Liver (tissue), 9 donors: Measurements from ENCODE around the gene SLC25A33. TPM values are rescaled to one million over a fixed set of nuclear protein-coding genes. Genes with fewer than 3 reads are reported as not detected.
"Not testable (repeated sequence)": the region's sequence is repeated elsewhere in the genome, so short reads cannot be mapped to it uniquely, and the experiment has no call there.

ENCODE experiments used
- DNase-seq: peaks from one replicate; pipeline ENCODE4 v3.0.0-alpha.2; 2017; ENCODE audit warnings: low spot score
- H3K27ac ChIP-seq, 2 donors: one replicate each; pipeline ENCODE4 v1.7.0; 2013; ENCODE audit warnings: inconsistent platforms in 2 of 2, low read length in 2 of 2, control low read depth in 1 of 2, low read depth in 1 of 2, mild to moderate bottlenecking in 1 of 2
- H3K27me3 ChIP-seq, 4 donors: one replicate each; pipeline versions ENCODE4 v1.6.1 to v1.7.0; 2013; ENCODE audit warnings: low read length in 3 of 4, inconsistent platforms in 1 of 4, mild to moderate bottlenecking in 1 of 4, moderate library complexity in 1 of 4; ENCODE audit not compliant: control insufficient read depth in 4 of 4, insufficient read depth in 4 of 4
- H3K36me3 ChIP-seq, 4 donors: one replicate each; pipeline versions ENCODE4 v1.6.1 to v1.7.0; 2013; ENCODE audit warnings: low read length in 3 of 4, mild to moderate bottlenecking in 3 of 4, low read depth in 1 of 4, moderate library complexity in 1 of 4; ENCODE audit not compliant: control insufficient read depth in 4 of 4, insufficient read depth in 3 of 4
- H3K4me1 ChIP-seq, 4 donors: one replicate each; pipeline versions ENCODE4 v1.6.1 to v1.7.0; 2013; ENCODE audit warnings: low read length in 3 of 4, mild to moderate bottlenecking in 3 of 4, moderate library complexity in 1 of 4; ENCODE audit not compliant: control insufficient read depth in 4 of 4, insufficient read depth in 4 of 4
- H3K4me3 ChIP-seq, 3 donors: one replicate each; pipeline versions ENCODE4 v1.6.1 to v1.7.0; 2013; ENCODE audit warnings: low read length in 3 of 3, control low read depth in 1 of 3, low read depth in 1 of 3, mild to moderate bottlenecking in 1 of 3
- H3K9ac ChIP-seq, 2 donors: one replicate each; pipeline ENCODE4 v1.7.0; 2013; ENCODE audit warnings: low read length in 2 of 2, mild to moderate bottlenecking in 2 of 2, moderate library complexity in 2 of 2, control low read depth in 1 of 2, low read depth in 1 of 2
- H3K9me3 ChIP-seq, 4 donors: one replicate each; pipeline versions ENCODE4 v1.6.1 to v1.7.0; 2013; ENCODE audit warnings: low read length in 3 of 4; ENCODE audit not compliant: control insufficient read depth in 4 of 4
- EGR1 ChIP-seq, 2 donors: IDR thresholded peaks; 2 replicates each; pipeline ENCODE4 v1.6.1; 2016 to 2018; ENCODE audit warnings: antibody characterized with exemption in 2 of 2, low read depth in 2 of 2
- FOXA1 ChIP-seq: IDR thresholded peaks from 2 replicates; pipeline ENCODE4 v1.6.1; 2016; ENCODE audit warnings: antibody characterized with exemption
- FOXA2 ChIP-seq: IDR thresholded peaks from 2 replicates; pipeline ENCODE4 v1.6.1; 2016; ENCODE audit warnings: antibody characterized with exemption
- GABPA ChIP-seq, 2 donors: IDR thresholded peaks in 1 of 2; conservative IDR thresholded peaks in 1 of 2; 2 replicates each; pipeline ENCODE4 v1.6.1; 2016; ENCODE audit warnings: antibody characterized with exemption in 2 of 2, mild to moderate bottlenecking in 1 of 2, moderate library complexity in 1 of 2
- HNF4A ChIP-seq, 2 donors: conservative IDR thresholded peaks; 2 replicates each; pipeline ENCODE4 v1.6.1; 2016; ENCODE audit warnings: antibody characterized with exemption in 2 of 2, mild to moderate bottlenecking in 2 of 2
- HNF4G ChIP-seq: IDR thresholded peaks from 2 replicates; pipeline ENCODE4 v1.6.1; 2016; ENCODE audit warnings: antibody characterized with exemption
- JUND ChIP-seq, 2 donors: IDR thresholded peaks; 2 replicates each; pipeline ENCODE4 v1.6.1; 2016; ENCODE audit warnings: antibody characterized with exemption in 2 of 2
- MAX ChIP-seq: IDR thresholded peaks from 2 replicates; pipeline ENCODE4 v1.6.1; 2016; ENCODE audit warnings: antibody characterized with exemption
- RAD21 ChIP-seq, 2 donors: IDR thresholded peaks; 2 replicates each; pipeline ENCODE4 v1.6.1; 2016; ENCODE audit warnings: antibody characterized with exemption in 2 of 2, mild to moderate bottlenecking in 2 of 2
- RXRA ChIP-seq, 2 donors: IDR thresholded peaks; 2 replicates each; pipeline ENCODE4 v1.6.1; 2017 to 2018; ENCODE audit warnings: antibody characterized with exemption in 2 of 2, mild to moderate bottlenecking in 1 of 2
- SP1 ChIP-seq: IDR thresholded peaks from 2 replicates; pipeline ENCODE4 v1.6.1; 2018; ENCODE audit warnings: antibody characterized with exemption, mild to moderate bottlenecking
- YY1 ChIP-seq: IDR thresholded peaks from 2 replicates; pipeline ENCODE4 v1.6.1; 2016; ENCODE audit warnings: antibody characterized with exemption, mild to moderate bottlenecking
- WGBS: extraction: QIAGEN DNeasy Blood & Tissue Kit; methylation state at CpG from one replicate; pipeline ENCODE4 v1.1.7; 2013; 5-methylcytosine and 5-hydroxymethylcytosine counted together
- polyA plus RNA-seq, 2 donors: library from polyadenylated mRNA; stranded (reverse) in 1 of 2; unstranded in 1 of 2; fragments of 200-250 nt in 1 of 2; fragments of >200 nt in 1 of 2; fragmentation: Nextera tagmentation in 1 of 2; extraction: Ambion mirVana in 1 of 2; gene quantifications; one replicate each; pipeline versions ENCODE4 v1.2.1 to v1.2.3, GENCODE V29; 2013 to 2015
- total RNA-seq, 2 donors: library from RNA; depleted of rRNA; stranded (reverse); fragments of >200 nt; gene quantifications; one replicate each; pipeline ENCODE4 v1.2.3, GENCODE V29; 2014
- TF ChIP-seq, protein P1 (sequence below): IDR thresholded peaks from 2 replicates; pipeline ENCODE4 v1.6.1; 2016; ENCODE audit warnings: antibody characterized with exemption
- TF ChIP-seq, protein P2 (sequence below): IDR thresholded peaks from 2 replicates; pipeline ENCODE4 v1.6.1; 2016; ENCODE audit warnings: antibody characterized with exemption
- TF ChIP-seq, protein P3 (sequence below): fragments of 150-350 bp; IDR thresholded peaks from 2 replicates; pipeline ENCODE4 v1.5.1; 2017; ENCODE audit warnings: improper control_type of control experiment, low read depth, low read length; ENCODE audit not compliant: missing input control
- TF ChIP-seq, protein P4 (sequence below): IDR thresholded peaks from 2 replicates; pipeline ENCODE4 v1.6.1; 2016; ENCODE audit warnings: antibody characterized with exemption, mild to moderate bottlenecking
- donor health status: healthy.
- donor health status: healthy.
- donor health status: healthy.
- donor health status: healthy.
- donor health status: healthy.

SLC25A33 gene
- total and polyA plus RNA-seq, 4 donors: 6.9 to 19.1 (median 10.7) TPM

- no peak for TF ChIP-seq HNF4G
Observed at GRCh38 chr1:9510130-9510529, 29.1 kb upstream of the SLC25A33 start (continued).

DNA sequence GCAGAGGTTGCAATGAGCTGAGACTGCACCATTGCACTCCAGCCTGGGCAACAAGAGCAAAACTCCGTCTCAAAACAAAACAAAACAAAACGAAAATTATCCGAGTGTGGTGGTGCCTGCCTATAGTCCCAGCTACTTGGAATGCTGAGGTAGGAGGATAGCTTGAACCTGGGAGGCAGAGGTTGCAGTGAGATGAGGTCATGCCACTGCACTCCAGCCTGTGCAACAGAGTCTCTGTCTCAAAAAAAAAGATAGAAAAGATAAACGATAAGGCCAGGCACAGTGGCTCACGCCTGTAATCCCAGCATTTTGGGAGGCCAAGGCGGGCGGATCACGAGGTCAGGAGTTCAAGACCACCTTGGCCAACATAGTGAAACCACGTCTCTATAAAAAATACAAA lies 23.7 kb upstream of the SLC25A33 start:
- H3K27me3 ChIP-seq, H3K4me3 ChIP-seq, H3K36me3 ChIP-seq, DNase-seq, H3K27ac ChIP-seq, H3K9me3 ChIP-seq, H3K9ac ChIP-seq: not testable (repeated sequence)
- WGBS: 90% methylated on average over 9 of the region's 9 CpGs
- peaks cover 0 to 11% (median 7%) of the 10 kb centered on the region in 4 donors for H3K4me1 ChIP-seq

DNA sequence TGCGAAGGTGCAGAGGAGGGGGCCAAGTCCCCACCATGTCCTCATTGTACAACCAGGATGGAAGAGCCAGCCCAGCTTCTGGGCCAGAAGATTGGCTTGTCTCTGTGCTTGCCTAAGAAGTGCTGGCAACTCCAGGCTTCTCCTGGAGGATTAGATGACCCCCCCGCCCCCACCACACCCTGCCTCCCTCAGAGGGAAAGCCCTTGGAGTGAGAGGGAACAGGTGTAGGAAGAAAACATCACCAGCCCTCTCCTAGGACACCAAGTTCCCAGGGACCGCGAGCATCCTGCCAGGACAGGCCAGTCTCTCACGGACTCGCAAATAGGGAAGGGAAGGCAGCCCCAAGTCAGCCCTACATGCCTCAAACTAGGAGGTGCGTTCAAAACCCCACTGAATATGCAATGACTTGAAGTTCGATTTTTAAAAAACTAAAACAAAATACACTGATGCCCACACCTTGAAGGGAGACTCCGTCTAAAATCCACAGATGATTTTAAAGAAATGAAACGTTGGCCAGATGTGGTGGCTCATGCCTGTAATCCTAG lies 20.7 kb upstream of the SLC25A33 start:
- Histone ChIP-seq H3K4me3 (no peak overlapping the region), H3K27me3 (no peaks in the 10 kb centered on the region), H3K9me3 (no peaks in the 10 kb centered on the region), H3K36me3 (no peaks in the 10 kb centered on the region), H3K9ac (no peak overlapping the region), H3K27ac (no peak overlapping the region), H3K4me1 (no peaks in the 10 kb centered on the region)
- no peak for TF ChIP-seq EGR1 (IDR thresholded peaks at IDR 0.05; ENCODE audit: low read depth in 2 of 2)
- no peak for TF ChIP-seq RAD21 (IDR thresholded peaks at IDR 0.05)
- WGBS: 91% methylated on average over 10 of the region's 10 CpGs
- DNase-seq: no peak

DNA sequence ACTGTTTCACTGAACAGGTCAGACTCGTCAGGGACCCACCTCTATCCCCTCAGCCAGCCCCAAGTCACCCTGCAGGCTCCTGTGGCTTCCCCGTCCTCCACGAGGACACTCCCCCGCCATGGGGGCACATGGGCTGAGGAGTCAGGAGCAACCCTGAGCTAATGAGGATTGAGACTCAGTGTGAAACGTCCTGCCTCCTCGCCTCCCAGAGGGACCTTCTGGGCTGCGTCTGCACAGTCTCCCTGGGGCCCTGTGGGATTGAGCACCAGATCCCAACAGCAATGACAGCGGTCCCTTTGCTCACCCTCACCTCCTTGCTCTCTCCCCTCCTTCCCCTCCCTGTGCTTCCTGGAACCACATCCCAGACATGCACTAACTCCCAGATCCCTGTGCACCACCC lies 18.9 kb upstream of the SLC25A33 start:
- H3K9ac ChIP-seq: no peak overlapping the region
- TF ChIP-seq RAD21 (IDR thresholded peaks at IDR 0.05) (no peak), SP1 (no peak), RXRA (IDR thresholded peaks at IDR 0.05) (no peak), HNF4A (conservative IDR thresholded peaks at IDR 0.05) (no peak), JUND (IDR thresholded peaks at IDR 0.05) (no peak), MAX (no peak), GABPA (IDR thresholded peaks at IDR 0.05 in 1 of 2, conservative IDR thresholded peaks at IDR 0.05 in 1 of 2) (no peak), YY1 (no peak), FOXA1 (no peak), FOXA2 (no peak), HNF4G (no peak), EGR1 (IDR thresholded peaks at IDR 0.05; ENCODE audit: low read depth in 2 of 2) (no peak)
- TF ChIP-seq, protein P1, sequence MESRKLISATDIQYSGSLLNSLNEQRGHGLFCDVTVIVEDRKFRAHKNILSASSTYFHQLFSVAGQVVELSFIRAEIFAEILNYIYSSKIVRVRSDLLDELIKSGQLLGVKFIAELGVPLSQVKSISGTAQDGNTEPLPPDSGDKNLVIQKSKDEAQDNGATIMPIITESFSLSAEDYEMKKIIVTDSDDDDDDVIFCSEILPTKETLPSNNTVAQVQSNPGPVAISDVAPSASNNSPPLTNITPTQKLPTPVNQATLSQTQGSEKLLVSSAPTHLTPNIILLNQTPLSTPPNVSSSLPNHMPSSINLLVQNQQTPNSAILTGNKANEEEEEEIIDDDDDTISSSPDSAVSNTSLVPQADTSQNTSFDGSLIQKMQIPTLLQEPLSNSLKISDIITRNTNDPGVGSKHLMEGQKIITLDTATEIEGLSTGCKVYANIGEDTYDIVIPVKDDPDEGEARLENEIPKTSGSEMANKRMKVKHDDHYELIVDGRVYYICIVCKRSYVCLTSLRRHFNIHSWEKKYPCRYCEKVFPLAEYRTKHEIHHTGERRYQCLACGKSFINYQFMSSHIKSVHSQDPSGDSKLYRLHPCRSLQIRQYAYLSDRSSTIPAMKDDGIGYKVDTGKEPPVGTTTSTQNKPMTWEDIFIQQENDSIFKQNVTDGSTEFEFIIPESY: no peak
- TF ChIP-seq, protein P2, sequence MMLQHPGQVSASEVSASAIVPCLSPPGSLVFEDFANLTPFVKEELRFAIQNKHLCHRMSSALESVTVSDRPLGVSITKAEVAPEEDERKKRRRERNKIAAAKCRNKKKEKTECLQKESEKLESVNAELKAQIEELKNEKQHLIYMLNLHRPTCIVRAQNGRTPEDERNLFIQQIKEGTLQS: no peak
- TF ChIP-seq, protein P3, sequence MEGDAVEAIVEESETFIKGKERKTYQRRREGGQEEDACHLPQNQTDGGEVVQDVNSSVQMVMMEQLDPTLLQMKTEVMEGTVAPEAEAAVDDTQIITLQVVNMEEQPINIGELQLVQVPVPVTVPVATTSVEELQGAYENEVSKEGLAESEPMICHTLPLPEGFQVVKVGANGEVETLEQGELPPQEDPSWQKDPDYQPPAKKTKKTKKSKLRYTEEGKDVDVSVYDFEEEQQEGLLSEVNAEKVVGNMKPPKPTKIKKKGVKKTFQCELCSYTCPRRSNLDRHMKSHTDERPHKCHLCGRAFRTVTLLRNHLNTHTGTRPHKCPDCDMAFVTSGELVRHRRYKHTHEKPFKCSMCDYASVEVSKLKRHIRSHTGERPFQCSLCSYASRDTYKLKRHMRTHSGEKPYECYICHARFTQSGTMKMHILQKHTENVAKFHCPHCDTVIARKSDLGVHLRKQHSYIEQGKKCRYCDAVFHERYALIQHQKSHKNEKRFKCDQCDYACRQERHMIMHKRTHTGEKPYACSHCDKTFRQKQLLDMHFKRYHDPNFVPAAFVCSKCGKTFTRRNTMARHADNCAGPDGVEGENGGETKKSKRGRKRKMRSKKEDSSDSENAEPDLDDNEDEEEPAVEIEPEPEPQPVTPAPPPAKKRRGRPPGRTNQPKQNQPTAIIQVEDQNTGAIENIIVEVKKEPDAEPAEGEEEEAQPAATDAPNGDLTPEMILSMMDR: no peak
- TF ChIP-seq, protein P4, sequence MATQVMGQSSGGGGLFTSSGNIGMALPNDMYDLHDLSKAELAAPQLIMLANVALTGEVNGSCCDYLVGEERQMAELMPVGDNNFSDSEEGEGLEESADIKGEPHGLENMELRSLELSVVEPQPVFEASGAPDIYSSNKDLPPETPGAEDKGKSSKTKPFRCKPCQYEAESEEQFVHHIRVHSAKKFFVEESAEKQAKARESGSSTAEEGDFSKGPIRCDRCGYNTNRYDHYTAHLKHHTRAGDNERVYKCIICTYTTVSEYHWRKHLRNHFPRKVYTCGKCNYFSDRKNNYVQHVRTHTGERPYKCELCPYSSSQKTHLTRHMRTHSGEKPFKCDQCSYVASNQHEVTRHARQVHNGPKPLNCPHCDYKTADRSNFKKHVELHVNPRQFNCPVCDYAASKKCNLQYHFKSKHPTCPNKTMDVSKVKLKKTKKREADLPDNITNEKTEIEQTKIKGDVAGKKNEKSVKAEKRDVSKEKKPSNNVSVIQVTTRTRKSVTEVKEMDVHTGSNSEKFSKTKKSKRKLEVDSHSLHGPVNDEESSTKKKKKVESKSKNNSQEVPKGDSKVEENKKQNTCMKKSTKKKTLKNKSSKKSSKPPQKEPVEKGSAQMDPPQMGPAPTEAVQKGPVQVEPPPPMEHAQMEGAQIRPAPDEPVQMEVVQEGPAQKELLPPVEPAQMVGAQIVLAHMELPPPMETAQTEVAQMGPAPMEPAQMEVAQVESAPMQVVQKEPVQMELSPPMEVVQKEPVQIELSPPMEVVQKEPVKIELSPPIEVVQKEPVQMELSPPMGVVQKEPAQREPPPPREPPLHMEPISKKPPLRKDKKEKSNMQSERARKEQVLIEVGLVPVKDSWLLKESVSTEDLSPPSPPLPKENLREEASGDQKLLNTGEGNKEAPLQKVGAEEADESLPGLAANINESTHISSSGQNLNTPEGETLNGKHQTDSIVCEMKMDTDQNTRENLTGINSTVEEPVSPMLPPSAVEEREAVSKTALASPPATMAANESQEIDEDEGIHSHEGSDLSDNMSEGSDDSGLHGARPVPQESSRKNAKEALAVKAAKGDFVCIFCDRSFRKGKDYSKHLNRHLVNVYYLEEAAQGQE: no peak
- no peak overlapping the region for H3K4me3 ChIP-seq
- H3K9me3 ChIP-seq: no peaks in the 10 kb centered on the region
- no peaks in the 10 kb centered on the region for H3K27me3 ChIP-seq
- DNase-seq: no peak
- no peaks in the 10 kb centered on the region for H3K4me1 ChIP-seq
- 85% methylated on average over 8 of the region's 8 CpGs for WGBS
- H3K36me3 ChIP-seq: no peaks in the 10 kb centered on the region
- H3K27ac ChIP-seq: no peak overlapping the region
